Measurements from ENCODE around the gene KRTAP4-12.
"Not testable (repeated sequence)": the region's sequence is repeated elsewhere in the genome, so short reads cannot be mapped to it uniquely, and the experiment has no call there.

Gene KRTAP4-12

DNA sequence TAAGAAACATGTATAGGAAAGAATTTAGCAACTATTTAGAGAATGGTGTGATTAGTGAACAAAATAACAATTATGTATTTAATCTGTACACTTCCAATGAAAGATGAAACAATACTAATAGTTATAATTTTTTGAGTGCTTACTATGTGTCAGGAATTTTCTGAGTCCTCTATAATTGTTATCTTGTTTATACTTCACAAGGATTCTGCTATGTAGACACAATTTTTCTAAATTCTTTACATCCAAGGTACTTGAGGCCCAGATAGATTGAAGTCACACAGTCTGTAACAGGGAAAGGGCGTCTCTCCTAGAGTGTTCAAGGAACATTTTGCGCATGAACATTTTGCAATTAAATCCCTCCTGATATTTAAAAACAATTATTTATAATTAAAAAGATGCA, 1.1 kb upstream of the KRTAP4-12 start:
- DNase-seq = no peak

DNA sequence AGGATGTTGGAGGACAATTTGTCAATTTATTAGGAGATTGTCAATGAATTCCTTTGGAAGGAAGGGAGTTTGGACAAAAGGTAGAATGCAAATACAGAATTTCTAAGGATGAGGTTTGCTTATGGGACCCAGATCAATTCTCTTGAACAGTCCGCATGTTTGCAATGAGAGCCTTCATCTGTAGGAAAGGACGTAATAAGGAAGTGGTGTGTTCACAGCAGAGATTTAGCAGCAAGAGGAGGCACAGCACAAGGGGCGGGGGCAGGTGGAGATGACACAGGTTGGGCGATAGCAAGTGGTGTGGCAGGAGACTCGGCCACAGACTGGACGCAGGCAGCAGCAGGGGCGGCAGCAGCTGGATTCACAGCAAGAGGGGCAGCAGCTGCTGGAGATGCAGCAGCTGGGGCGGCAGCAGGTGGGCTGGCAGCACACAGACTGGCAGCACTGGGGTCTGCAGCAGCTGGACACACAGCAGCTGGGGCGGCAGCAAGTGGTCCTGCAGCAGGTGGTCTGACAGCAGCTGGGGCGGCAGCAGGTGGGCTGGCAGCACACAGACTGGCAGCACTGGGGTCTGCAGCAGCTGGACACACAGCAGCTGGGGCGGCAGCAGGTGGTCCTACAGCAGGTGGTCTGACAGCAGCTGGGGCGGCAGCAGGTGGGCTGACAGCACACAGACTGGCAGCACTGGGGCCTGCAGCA, 541 bp downstream of the KRTAP4-12 start:
- not testable (repeated sequence) for DNase-seq

DNA sequence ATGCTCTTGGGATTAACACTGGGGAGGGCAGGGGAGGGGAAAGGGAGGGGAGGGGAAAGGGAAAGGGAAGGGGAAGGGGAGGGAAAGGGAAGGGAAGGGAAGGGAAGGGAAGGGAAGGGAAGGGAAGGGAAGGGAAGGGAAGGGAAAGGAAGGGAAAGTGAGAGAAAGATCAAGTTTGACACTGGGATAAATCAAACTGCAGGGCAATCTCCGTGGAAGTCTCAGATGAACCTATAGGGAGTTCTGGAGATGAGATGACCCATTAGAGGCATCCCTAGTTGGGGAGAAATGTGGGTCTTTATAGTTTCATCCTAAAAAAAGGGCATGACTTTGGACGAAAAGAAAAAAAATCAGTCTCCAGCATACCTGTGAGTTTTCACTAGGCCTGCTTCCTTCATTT, 2.2 kb downstream of the KRTAP4-12 start:
- DNase-seq = no peak

DNA sequence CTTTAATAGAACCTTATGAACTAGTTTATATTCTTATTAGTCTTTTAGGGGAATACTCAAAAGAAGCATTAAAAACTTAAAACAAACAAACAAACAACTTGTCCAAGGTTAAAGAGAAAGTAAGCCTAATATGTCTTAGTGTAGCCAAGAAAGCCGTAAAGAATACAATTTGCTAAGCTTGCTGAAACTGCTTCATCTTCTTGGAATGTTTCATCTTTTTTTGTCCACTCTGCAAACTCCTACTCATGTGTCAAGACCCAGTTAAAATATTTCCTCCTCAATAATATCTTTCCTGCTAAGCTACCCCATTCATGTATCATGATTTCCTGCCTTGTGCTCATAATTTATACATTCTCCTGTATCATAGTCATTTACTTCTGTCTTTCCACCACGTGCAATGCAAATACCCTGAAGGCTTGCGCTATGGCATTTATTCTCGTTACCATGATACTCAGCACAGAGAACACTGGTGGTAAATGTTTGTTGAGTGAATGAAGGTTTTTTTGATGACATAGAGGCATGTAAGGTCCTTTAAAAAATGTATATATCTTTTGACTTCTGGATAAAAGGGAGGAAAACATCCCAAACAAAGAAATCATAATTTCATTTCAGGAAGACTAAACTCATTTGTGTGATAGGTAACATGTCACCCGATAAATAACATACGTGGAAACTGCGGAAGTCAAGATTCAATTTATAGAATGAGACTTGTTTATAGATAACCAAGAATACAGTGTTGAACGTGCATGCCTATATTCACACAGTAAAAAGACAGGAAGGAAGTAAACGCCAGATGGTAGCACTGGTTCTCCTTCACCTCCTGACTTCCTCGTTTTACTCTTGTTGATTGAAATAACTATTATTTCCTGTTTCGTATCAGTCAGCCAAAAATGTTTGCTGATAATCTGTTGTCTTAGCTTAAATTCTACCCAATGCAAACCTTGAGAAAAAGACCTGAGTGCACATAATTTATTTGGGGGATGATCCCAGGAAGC, 4.0 kb downstream of the KRTAP4-12 start:
- not testable (repeated sequence) for DNase-seq

DNA sequence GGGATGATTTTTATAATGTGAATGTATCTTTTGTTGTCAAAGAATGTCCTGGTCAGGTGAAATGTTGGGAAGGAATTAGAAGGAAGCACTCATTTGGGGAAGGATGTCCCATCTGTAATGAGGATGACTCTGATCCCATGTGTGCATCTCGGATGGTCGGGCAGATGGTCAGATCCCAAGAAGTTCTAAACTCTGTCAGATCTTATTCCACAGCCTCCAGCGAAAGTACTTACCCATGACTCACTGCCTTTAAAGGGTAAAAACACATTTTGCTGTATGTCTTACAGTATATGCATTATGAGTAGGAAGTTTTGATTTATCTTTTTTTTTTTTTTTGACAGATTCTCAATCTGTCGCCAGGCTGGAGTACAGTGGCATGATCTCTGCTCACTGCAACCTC, 5.3 kb downstream of the KRTAP4-12 start:
- DNase-seq = no peak

DNA sequence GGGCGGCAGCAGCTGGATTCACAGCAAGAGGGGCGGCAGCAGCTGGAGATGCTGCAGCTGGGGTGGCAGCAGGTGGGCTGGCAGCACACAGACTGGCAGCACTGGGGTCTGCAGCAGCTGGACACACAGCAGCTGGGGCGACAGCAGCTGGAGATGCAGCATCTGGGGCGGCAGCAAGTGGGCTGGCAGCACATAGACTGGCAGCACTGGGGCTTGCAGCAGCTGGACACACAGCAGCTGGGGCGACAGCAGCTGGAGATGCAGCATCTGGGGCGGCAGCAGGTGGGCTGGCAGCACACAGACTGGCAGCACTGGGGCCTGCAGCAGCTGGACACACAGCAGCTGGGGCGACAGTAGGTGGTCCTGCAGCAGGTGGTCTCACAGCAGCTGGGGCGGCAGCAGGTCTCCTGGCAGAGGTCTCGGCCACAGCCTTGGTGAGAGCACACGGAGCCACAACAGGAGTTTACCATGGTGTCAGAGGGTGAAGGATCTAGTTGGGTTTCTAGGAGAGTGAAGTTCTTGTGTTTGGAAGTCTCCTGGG, 6.1 kb downstream of the KRTAP4-12 start, which contains the start of gene KRTAP4-11:
KRTAP4-11 (minus strand) TSS at position 528 of the 541 bp plus-strand sequence; CDS start at position 470, 58 bp downstream.
- DNase-seq = not testable (repeated sequence)

DNA sequence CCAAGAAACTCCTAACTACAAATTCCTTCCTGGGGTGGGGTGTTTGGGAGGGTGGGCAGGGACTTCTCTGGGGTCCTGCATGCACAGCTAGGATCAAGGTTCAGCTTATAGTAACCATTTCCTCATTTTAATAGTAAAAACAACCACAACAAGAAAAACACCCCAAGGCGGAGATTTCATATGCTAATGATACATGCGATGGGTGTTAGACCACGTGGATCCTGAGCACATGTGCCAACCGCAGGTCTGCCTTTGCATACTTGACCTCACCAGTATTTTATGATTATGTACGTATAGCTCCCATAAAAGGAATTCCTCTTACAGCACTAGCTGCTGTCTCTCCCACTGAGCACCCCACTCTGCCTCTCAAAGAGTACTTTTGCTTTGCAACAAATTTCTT, 7.7 kb downstream of the KRTAP4-12 start:
- no peak for DNase-seq

DNA sequence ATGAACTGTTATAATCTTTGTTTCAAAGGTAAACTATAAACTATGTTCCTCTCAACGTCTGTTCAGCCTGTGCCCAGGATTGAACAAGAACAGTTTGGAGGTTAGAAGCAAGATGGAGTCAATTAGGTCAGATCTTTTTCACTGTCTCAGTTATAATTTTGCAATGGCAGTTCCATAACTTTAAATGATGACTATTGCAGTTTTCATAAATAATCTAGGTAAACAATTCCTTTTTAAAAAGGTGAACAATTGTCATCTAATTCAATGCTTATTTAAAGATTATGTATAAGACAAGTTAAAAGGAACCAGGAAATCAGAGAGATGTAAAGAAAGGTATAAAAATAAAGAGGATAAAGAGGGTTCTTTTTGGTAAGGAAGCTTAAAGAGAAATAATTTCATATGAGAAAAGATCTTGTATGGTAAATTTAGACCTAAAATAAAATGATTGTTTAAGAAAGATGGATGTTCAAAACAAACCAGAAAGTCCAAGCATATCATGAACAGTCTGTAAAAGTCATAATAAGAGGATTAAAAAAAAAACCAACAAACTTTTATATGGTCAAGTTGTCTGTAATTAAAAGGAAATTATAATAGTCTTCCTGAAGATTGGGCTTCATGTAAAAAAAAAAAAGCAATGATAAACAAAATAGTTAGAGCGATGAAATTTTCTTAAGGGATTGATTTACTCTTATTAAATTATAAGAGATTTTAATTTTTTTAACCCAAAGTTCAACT, 12.7 kb downstream of the KRTAP4-12 start:
- DNase-seq = no peak

DNA sequence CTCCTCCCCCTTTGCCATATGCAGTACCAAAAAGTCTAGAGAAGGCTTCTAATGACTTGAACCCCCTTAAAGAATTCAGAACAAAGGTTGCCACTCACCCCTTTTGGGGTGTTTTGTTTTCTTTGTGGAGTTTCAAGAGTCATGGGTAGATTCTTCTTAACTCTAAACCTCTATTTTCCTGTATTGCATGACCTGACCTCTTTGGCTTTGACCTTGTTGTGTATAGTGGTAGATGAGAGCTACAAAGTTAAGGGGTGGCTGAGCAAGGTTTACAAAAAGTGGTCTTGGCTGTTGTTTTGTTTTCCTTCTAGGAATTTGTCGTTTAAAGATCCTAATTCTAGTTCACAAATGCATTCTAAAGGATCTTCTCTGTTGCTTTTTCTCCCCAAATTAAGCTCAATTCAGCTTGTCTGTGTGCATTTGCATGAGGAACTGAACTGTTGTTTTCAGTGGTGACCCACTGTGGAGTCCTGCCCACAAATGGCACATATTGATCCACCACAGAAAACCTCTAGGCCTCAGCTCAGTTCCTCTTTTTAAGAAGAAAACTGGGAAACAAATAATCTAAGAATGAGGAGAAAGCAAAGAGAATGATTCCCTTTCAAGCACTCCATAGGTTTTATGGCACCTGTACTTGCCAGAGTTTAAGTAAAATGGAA, 15.1 kb downstream of the KRTAP4-12 start:
- not testable (repeated sequence) for DNase-seq

DNA sequence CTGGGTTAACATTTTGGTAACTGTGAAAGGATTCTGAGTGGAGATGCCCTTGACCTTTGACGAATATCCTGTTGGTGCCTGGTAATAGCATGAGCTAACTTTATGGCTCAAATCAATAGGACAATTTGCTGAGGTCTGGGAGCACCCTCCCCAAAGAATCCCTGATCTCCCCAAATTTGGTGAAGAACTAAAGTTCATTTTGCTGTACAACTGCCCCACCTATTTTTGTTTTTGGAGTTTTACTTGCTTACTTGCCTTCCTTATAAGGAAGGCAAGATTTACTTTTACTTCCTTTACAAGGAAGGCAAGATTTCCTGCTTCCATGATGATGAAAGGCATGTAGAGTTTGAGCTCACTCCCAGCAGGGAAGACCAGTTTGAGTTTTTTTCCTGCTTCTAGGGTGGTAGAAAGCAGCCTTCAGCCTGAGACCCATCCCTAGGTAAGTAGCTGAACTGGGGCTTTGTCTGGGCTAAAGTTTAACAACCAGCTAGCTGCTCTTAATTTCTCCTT, 16.0 kb downstream of the KRTAP4-12 start:
- DNase-seq = no peak

DNA sequence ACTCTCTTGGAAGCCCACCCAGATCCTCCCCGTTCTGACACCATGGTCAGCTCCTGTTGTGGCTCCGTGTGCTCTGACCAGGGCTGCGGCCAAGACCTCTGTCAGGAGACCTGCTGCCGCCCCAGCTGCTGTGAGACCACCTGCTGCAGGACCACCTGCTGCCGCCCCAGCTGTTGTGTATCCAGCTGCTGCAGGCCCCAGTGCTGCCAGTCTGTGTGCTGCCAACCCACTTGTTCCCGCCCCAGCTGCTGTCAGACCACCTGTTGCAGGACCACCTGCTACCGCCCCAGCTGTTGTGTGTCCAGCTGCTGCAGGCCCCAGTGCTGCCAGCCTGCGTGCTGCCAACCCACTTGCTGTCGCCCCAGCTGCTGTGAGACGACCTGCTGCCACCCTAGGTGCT, 18.6 kb downstream of the KRTAP4-12 start, which contains the start of gene KRTAP4-9:
KRTAP4-9 (plus strand) TSS at position 43 of the 400 bp plus-strand sequence; CDS start at position 43, 0 bp downstream.
- DNase-seq = not testable (repeated sequence)

DNA sequence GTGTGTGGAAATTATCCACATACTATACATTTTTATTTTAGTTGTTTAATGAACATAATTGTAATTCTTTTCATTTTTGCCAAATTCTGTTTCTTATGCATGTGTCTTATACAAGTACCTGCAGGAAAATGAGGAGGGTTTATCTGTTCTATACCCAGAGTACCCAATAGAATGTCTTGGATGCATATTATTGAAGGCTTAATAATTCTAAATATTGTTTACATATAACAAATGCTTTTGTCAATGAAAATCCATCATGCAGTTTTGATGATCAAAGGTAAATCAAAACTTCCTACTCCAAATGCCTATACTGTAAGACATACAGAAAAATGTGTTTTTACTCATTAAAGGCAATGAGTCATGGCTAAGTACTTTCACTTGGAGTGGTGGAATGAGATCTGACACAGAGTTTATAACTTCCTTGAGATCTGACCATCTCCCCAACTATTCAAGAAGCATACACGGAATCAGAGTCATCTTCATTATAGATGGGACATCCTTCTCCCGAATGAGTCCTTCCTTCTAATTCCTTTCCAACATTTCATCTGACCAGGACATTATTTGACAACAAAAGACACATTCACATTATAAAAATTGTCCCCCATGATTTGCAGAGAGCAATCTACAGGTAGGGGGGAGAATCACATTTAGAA, 19.5 kb downstream of the KRTAP4-12 start:
- not testable (repeated sequence) for DNase-seq

DNA sequence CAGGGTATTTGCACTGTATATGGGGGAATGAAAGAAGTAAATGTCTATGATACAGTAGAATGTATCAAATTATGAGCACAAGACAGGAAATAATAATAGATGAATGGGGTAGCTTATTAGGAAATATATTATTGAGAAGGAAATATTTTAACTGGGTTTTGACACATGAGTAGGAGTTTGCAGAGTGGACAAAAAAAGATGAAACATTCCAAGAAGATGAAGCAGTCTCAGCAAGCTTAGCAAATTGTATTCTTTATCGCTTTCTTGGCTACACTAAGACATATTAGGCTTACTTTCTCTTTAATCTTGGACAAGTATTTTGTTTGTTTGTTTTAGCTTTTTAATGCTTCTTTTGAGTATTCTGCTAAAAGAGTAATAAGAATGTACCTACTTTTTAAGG, 20.1 kb downstream of the KRTAP4-12 start:
- DNase-seq = no peak

DNA sequence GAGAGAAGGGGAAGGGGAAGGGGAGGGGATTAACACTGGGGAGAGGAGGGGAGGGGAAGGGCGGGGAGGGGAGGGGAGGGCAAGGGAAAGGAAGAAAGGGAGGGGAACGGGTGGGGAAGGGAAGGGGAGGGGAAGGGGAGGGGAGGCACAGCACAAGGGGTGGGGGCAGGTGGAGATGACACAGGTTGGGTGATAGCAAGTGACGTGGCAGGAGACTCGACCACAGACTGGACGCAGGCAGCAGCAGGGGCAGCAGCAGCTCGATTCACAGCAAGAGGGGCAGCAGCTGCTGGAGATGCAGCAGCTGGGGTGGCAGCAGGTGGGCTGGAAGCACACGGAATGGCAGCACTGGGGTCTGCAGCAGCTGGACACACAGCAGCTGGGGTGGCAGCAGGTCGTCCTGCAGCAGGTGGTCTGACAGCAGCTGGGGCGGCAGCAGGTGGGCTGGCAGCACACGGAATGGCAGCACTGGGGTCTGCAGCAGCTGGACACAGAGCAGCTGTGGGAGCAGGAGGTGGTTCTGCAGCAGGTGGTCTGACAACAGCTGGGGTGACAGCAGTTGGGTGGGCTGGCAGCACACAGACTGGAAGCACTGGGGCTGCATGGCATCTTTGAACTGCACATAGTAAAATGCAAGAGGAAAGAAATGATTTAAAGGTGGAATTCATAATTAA, 22.3 kb downstream of the KRTAP4-12 start, which contains the start of gene KRTAP4-16:
KRTAP4-16 (minus strand) TSS at position 624 of the 674 bp plus-strand sequence; CDS start at position 624, 0 bp downstream.
- no peak for DNase-seq

DNA sequence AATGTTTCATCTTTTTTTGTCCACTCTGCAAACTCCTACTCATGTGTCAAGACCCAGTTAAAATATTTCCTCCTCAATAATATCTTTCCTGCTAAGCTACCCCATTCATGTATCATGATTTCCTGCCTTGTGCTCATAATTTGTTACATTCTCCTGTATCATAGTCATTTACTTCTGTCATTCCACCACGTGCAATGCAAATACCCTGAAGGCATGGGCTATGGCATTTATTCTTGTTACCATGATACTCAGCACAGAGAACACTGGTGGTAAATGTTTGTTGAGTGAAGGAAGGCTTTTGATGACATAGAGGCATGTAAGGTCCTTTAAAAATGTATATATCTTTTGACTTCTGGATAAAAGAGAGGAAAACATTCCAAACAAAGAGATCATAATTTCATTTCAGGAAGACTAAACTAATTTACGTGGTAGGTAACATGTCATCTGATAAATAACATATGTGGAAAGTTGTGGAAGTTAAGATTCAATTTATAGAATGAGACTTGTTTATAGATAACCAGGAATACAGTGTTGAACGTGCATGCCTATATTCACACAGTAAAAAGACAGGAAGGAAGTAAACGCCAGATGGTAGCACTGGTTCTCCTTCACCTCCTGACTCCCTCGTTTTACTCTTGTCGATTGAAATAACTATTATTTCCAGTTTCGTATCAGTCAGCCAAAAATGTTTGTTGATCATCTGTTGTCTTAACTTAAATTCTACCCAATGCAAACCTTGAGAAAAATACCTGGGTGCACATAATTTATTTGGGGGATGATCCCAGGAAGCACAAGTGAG, 24.1 kb downstream of the KRTAP4-12 start:
- not testable (repeated sequence) for DNase-seq

DNA sequence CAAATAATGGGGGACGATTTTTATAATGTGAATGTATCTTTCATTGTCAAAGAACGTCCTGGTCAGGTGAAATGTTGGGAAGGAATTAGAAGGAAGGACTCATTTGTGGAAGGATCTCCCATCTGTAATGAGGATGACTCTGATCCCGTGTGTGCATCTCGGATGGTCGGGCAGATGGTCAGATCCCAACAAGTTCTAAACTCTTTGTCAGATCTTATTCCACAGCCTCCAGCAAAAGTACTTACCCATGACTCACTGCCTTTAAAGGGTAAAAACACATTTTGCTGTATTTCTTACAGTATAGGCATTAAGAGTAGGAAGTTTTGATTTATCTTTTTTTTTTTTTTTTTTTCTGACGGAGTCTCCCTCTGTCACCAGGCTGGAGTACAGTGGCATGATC, 25.5 kb downstream of the KRTAP4-12 start:
- DNase-seq = no peak

DNA sequence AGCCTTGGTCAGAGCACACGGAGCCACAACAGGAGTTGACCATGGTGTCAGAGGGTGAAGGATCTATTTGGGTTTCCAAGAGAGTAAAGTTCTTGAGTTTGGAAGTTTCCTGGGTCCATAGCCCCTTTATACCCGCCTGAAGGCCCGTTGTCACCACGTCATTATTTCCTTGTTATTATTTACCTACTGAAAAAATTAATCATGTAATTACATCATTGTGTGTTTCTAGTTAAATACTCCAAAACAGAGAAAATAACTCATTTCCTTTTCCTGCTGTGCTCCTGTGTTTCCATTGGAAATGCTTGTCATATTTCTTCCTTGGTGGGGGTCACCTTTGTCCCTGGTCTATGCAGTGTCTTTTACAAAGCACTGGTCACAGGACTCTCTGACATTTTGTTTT, 25.9 kb downstream of the KRTAP4-12 start, which contains the start of gene KRTAP4-8:
KRTAP4-8 (minus strand) TSS at position 101 of the 400 bp plus-strand sequence; CDS start at position 43, 58 bp downstream.
- DNase-seq = no peak

DNA sequence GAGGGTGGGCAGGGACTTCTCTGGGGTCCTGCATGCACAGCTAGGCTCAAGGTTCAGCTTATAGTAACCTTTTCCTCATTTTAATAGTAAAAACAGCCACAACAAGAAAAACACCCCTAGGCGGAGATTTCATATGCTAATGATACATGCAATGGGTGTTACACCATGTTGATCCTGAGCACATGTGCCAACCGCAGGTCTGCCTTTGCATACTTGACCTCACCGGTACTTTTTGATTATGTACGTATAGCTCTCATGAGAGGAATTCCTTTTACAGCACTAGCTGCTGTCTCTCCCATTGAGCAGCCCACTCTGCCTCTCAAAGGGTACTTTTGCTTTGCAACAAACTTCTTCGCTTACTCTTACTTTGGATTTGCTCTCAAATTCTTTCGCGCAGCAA, 27.9 kb downstream of the KRTAP4-12 start:
- DNase-seq = no peak

DNA sequence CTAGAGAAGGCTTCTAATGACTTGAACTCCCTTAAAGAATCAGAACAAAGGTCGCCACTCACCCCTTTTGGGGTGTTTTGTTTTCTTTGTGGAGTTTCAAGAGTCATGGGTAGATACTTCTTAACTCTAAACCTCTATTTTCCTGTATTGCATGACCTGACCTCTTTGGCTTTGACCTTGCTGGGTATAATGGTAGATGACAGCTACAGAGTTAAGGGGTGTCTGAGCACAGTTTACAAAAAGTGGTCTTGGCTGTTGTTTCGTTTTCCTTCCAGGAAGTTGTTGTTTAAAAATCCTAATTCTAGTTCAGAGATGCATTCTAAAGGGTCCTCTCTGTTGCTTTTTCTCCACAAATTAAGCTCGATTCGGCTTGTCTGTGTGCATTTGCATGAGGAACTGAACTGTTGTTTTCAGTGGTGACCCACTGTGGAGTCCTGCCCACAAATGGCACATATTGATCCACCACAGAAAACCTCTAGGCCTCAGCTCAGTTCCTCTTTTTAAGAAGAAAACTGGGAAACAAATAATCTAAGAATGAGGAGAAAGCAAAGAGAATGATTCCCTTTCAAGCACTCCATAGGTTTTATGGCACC, 35.1 kb downstream of the KRTAP4-12 start:
- not testable (repeated sequence) for DNase-seq

Measured in activated CD4-positive, alpha-beta T cell treated with anti-CD3 and anti-CD28 coated beads for 1 hour (primary cell).